ENCODE measurements around the gene FAH. TPM values are rescaled to one million over a fixed set of nuclear protein-coding genes. Genes with fewer than 3 reads are reported as not detected.

FAH gene
- total and polyA plus RNA-seq, 2 experiments from 2014 or later: 18.2 to 46.4 TPM

GRCh38 chr15:80216911-80217310 lies 64.1 kb downstream of the FAH start:
- TF ChIP-seq CTCF (IDR thresholded peaks at IDR 0.05; ENCODE audit: low read depth, low read length): no peak
- no peaks in the 10 kb centered on the region for H3K9me3 ChIP-seq (ENCODE audit: low read depth)
- no peaks in the 10 kb centered on the region for H3K27me3 ChIP-seq
- H3K4me3 ChIP-seq: no peak overlapping the region
- no peak overlapping the region for H3K27ac ChIP-seq
- no peak for DNase-seq (ENCODE audit: low read depth in 1 of 2, low spot score in 1 of 2)
- no peaks in the 10 kb centered on the region for H3K36me3 ChIP-seq
- no peaks in the 10 kb centered on the region for H3K4me1 ChIP-seq (ENCODE audit: low read depth)

GRCh38 chr15:80217327-80217900 lies 64.6 kb downstream of the FAH start:
- Histone ChIP-seq H3K4me1 (ENCODE audit: low read depth) (no peaks in the 10 kb centered on the region), H3K27me3 (no peaks in the 10 kb centered on the region), H3K36me3 (no peaks in the 10 kb centered on the region), H3K4me3 (no peak overlapping the region), H3K9me3 (ENCODE audit: low read depth) (no peaks in the 10 kb centered on the region), H3K27ac (no peak overlapping the region)
- TF ChIP-seq CTCF (IDR thresholded peaks at IDR 0.05; ENCODE audit: low read depth, low read length): no peak
- DNase-seq (ENCODE audit: low read depth in 1 of 2, low spot score in 1 of 2): no peak

GRCh38 chr15:80219955-80220354 lies 67.2 kb downstream of the FAH start:
- no peak for TF ChIP-seq CTCF (IDR thresholded peaks at IDR 0.05; ENCODE audit: low read depth, low read length)
- H3K4me1 ChIP-seq (ENCODE audit: low read depth): no peaks in the 10 kb centered on the region
- no peaks in the 10 kb centered on the region for H3K27me3 ChIP-seq
- DNase-seq (ENCODE audit: low read depth in 1 of 2, low spot score in 1 of 2): no peak
- no peak overlapping the region for H3K27ac ChIP-seq
- H3K9me3 ChIP-seq (ENCODE audit: low read depth): no peaks in the 10 kb centered on the region
- H3K4me3 ChIP-seq: no peak overlapping the region
- no peaks in the 10 kb centered on the region for H3K36me3 ChIP-seq

- no peak for TF ChIP-seq CTCF (IDR thresholded peaks at IDR 0.05; ENCODE audit: low read depth, low read length)
- no peak overlapping the region for H3K4me3 ChIP-seq
- DNase-seq (ENCODE audit: low read depth in 1 of 2, low spot score in 1 of 2): peak in 1 of 2 donors; percentile 56
Observed at GRCh38 chr15:80228959-80229610, 76.3 kb downstream of the FAH start.

GRCh38 chr15:80231371-80231770 lies 78.6 kb downstream of the FAH start:
- H3K9me3 ChIP-seq (ENCODE audit: low read depth): no peaks in the 10 kb centered on the region
- no peak for DNase-seq (ENCODE audit: low read depth in 1 of 2, low spot score in 1 of 2)
- H3K36me3 ChIP-seq: no peaks in the 10 kb centered on the region
- H3K4me1 ChIP-seq (ENCODE audit: low read depth): no peaks in the 10 kb centered on the region
- no peak overlapping the region for H3K27ac ChIP-seq
- TF ChIP-seq CTCF (IDR thresholded peaks at IDR 0.05; ENCODE audit: low read depth, low read length): no peak
- no peak overlapping the region for H3K4me3 ChIP-seq
- no peaks in the 10 kb centered on the region for H3K27me3 ChIP-seq

More at GRCh38 chr15:80228959-80229610, 76.3 kb downstream of the FAH start:
- H3K27me3 ChIP-seq: no peaks in the 10 kb centered on the region
- no peaks in the 10 kb centered on the region for H3K36me3 ChIP-seq
- no peaks in the 10 kb centered on the region for H3K4me1 ChIP-seq (ENCODE audit: low read depth)
- H3K27ac ChIP-seq: no peak overlapping the region
- H3K9me3 ChIP-seq (ENCODE audit: low read depth): no peaks in the 10 kb centered on the region

Data from cardiac muscle cell (in vitro differentiated cells and primary cell).